GM12864 (cell line): ENCODE data around the gene SEMA6A.
"Not testable (repeated sequence)": the region's sequence is repeated elsewhere in the genome, so short reads cannot be mapped to it uniquely, and the experiment has no call there.

Source experiments
- DNase-seq: peaks from one replicate; pipeline ENCODE4 v3.0.0-alpha.2; 2011; ENCODE audit warnings: low read depth
- H3K4me3 ChIP-seq: 2 replicates; pipeline ENCODE4 v1.5.1; 2011; ENCODE audit warnings: mild to moderate bottlenecking, low read depth, low read length, control low read depth
- CTCF ChIP-seq: IDR thresholded peaks from 2 replicates; pipeline ENCODE4 v1.5.1; 2011; ENCODE audit warnings: low read depth, mild to moderate bottlenecking, moderate library complexity, low read length, control low read depth, inconsistent platforms; ENCODE audit errors: missing control alignments

The SEMA6A gene

GRCh38 chr5:116546743-116547124 lies 27.9 kb downstream of the SEMA6A start:
- DNase-seq, result no peak
- TF ChIP-seq CTCF, result no peak
- no peak overlapping the region for H3K4me3 ChIP-seq

- no peak overlapping the region for H3K4me3 ChIP-seq
- no peak for DNase-seq
- TF ChIP-seq CTCF, result no peak
Observed at GRCh38 chr5:116546033-116546742, 28.4 kb downstream of the SEMA6A start.

GRCh38 chr5:116545465-116545864 lies 29.2 kb downstream of the SEMA6A start:
- not testable (repeated sequence) for DNase-seq, H3K4me3 ChIP-seq

GRCh38 chr5:116544531-116545241 lies 29.9 kb downstream of the SEMA6A start:
- no peak overlapping the region for H3K4me3 ChIP-seq
- no peak for TF ChIP-seq CTCF
- DNase-seq, result no peak

- no peak for TF ChIP-seq CTCF
- no peak overlapping the region for H3K4me3 ChIP-seq
- no peak for DNase-seq
Observed at GRCh38 chr5:116543501-116543900, 31.1 kb downstream of the SEMA6A start.

GRCh38 chr5:116542619-116543018 lies 32.0 kb downstream of the SEMA6A start:
- no peak for TF ChIP-seq CTCF
- DNase-seq, result no peak
- H3K4me3 ChIP-seq, result no peak overlapping the region

GRCh38 chr5:116539222-116539621 lies 35.4 kb downstream of the SEMA6A start:
- TF ChIP-seq CTCF, result no peak
- no peak for DNase-seq
- no peak overlapping the region for H3K4me3 ChIP-seq
